GM21515 (cell line): ENCODE data around the gene TAF3.
"Not testable (repeated sequence)": the region's sequence is repeated elsewhere in the genome, so short reads cannot be mapped to it uniquely, and the experiment has no call there.

ENCODE experiments used
- ATAC-seq: cut with Tn5 transposase; IDR thresholded peaks from one replicate; pipeline ENCODE4 v1.9.1; 2021; ENCODE audit not compliant: unreplicated experiment

TAF3 gene

DNA sequence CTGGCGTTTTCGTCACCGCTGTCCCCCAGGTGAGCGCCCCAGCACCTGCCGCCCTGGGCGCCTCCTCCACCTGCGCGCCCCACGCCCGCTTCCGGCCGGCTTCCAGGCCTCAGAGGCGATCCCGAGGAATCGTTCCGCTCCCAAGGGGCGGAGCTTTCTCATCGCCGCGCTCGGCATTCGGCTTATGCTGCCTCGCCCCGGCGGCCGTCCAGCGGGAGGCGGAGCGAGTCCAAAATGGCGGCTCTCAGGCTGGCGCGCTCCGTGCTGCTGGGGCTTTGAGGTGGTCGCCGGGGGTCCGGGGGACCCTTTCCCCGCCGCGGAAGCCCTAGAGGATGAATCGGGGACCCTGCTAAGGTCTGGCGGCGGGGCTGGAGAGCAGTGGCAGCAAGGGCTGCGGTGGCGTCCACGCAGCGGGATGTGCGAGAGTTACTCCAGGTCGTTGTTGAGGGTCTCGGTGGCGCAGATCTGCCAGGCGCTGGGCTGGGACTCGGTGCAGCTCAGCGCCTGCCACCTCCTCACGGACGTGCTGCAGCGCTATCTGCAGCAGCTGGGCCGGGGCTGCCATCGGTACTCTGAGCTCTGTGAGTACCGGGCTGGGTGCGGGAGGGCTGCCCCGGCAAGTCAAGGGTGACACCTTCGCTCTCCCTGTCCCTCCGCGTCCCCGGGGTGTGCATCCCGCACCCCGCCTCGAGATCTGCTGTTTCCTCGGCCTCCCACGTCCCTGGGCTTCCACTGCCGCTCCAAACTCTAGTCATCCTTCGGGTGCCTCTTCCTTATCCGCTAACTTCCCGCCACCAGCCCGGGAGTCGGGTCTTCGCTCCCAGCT is at the start of gene TAF3:
Gene TAF3, plus strand, starts transcription at position 211 of the 826 bp plus-strand sequence. Its CDS starts 205 bp downstream, at position 416.
- peak; percentile 86 for ATAC-seq

DNA sequence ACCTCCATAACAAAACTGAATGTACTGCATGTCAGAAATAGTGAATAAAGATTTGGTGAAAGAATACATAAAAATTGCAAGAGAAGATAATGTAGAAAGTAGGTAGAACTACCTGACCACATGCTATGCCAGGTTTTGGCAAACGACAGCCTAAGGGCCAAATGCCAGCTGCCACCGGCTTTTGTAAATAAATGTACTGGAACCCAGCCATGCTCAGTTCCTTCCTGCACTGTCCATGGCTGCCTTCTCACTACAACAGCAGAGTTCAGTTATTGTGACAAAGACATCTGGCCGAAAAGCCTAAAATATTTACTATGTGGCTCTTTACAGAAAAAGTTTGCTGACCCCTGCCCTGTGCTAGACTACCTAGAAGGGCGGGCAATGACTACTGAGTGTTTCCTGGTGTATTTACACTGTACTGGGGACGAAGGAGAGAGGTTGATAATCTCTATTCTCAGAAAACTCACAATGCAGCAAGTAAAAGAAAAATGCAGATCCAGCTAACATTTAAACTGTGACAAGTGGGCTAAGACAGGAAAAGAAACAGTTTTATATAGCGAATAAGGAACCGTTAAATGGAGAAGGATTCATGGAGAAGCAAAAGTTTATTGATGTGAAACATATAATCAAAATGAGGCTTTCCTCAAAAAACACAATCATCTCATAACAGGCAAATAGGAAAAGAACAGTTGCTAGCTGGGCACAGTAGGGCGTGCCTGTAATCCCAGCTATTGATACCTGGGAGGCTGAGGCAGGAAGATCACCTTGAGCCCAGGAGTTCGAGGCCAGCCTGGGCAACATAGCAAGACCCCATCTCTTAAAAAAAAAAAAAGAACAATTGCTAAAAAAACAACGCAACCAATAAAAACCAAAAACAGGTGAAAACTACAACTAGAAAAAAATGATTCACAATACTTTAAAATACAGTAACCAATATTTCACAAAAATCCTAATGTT is 44.2 kb upstream of the TAF3 start:
- no peak for ATAC-seq

- no peak for ATAC-seq
These were observed 41.5 kb upstream of the TAF3 start for GRCh38 chr10:7776777-7777176.

- ATAC-seq = not testable (repeated sequence)
These were observed 36.1 kb upstream of the TAF3 start for GRCh38 chr10:7782194-7782593.

DNA sequence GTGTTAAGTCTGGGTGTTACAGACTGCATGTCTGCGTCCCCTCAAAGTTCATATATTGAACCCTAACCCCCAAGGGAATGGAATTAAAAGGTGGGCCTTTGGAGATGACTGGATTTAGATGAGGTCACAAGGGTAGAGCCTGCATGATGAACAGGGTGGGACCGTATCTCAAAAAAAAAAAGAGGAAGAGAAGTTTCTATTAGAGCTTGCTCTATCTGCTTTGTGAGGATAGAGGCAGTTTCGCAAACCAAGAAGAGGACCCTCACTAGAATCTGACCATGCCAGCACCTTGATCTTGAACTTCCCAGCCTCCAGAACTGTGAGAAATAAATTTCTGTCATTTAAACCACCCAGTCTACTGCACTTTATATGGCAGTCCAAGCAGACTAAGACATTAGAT is 31.9 kb upstream of the TAF3 start:
- ATAC-seq = no peak

DNA sequence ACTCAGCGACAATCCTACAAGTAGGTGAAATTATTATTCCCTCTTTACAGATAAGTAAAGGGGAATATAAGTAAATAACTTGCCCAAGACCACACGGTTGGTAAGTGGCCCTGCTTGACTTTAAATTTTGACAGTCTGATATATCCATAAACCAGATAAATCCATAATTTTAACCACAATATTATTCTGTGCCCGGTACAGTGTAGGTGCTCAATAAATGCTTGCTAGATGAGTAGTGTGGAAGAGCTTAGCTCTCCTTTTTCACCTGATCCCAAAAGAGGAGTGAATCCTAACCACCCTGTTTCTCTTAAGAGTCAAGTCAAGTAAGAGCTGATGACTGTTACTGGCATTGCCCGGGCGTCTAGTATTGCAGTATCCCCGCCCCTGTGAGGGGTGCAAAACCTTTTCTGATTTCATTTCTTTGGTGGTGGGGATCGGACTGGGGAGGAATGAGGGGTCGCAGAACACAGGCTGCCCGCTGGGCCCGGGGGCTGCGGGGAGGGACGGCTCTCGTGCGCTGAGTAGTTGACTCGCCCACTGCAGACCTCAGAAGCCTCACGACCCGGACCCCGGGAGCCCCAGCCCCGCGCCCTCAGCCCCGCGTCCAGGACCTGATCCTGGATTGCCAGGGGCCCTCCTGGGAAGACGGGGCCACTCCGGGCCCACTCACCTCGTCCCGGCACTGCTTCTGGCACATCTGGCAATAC is 31.0 kb upstream of the TAF3 start:
- peak; percentile 12 for ATAC-seq

- peak; percentile 96 for ATAC-seq
These were observed 30.3 kb upstream of the TAF3 start, which contains the start of the genes ATP5F1C and KIN for GRCh38 chr10:7787857-7788638. Gene ATP5F1C, plus strand, starts transcription at chr10:7788177. Its CDS starts 31 bp downstream, at chr10:7788208. Gene KIN, minus strand, starts transcription at chr10:7787993. Its CDS starts 60 bp downstream, at chr10:7787933.

DNA sequence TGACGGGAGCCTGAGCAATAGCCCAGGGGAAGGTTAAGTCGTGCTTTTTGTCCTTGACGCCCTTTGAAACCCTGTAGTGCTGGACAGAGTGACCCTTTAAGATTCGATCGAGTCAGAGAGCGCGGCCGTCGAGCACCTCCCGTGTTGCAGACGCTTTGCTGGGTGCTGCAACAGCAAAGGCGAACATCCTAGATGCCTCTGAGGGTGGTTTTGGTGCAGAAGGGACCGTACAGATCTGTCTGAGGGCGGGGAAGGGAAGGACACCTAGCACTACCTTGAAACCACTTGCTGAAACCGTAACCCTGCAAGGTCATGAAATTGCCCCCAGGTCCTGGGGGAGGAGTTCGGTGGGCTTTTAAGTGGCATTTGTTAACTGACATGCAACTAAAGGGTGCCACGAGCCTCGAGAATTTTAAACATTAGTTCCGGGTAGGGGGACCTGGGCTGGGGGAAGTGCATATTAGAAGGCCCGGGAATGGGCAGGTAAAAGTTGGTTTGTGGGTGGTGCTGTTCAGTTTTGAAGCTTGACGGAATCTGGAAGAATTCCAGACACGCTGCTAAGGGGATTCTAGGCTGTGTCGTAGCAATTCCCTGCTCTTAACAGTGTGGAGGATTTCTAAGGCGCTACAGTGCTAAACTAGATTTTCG is 29.5 kb upstream of the TAF3 start:
- ATAC-seq = peak; percentile 14

- ATAC-seq = no peak
These were observed 28.9 kb upstream of the TAF3 start for GRCh38 chr10:7789390-7789789.

DNA sequence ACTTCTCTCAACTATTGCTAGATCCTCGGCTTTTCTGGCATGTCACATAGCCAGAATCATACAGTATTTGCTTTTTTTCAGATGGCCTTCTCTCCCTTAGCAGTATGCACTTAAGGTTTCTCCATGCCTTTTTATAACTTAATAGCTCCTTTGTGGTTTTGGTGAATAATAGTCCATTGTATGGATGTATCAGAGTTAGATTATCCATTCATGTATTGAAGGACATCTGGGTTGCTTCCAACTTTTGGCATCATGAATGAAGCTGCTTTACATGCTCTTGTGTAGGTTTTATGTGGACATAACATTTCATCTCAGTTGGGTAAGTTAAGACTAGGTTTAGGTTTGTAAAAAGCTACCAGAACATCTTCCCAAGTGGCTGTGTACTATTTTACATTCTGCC is 25.8 kb upstream of the TAF3 start:
- ATAC-seq = no peak

- ATAC-seq = no peak
These were observed 23.9 kb upstream of the TAF3 start for GRCh38 chr10:7794251-7795026.

DNA sequence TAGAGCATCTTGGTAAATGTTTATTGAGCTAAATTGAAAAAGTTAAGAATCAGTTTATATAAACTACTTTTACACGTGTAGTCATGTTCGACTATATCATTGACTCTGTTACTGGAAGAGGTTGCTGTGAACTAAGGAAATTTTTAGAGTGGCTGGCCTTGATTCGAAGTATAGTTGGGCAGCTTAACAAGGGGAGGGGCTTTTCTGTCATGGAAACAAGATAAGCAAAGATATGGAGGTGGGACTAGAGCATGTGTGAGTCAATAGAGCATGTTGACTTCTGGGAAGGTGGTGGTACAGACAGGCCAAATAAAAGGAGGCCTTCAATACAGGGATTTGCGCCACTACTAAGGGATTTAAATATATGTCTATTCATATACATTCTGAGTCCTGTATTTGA is 22.7 kb upstream of the TAF3 start:
- no peak for ATAC-seq

DNA sequence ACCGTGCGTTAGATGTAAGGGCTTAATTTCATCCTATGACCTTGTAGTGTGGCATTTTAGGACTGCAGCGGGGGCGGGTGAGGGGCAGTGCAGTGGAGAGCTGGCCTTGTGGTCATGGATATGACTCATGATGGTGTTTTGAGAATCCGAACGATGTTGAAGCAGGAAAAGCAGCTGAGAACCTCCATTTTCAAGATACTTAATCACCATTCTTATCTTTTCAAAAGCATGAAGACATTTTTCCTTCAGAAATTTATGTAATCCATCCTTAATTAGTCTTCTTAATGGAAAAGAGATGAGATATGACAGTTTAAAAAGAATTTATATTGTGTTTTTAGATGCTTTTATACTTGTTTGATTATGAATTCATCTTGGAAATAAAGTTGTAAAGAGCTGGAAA is 20.7 kb upstream of the TAF3 start:
- no peak for ATAC-seq

DNA sequence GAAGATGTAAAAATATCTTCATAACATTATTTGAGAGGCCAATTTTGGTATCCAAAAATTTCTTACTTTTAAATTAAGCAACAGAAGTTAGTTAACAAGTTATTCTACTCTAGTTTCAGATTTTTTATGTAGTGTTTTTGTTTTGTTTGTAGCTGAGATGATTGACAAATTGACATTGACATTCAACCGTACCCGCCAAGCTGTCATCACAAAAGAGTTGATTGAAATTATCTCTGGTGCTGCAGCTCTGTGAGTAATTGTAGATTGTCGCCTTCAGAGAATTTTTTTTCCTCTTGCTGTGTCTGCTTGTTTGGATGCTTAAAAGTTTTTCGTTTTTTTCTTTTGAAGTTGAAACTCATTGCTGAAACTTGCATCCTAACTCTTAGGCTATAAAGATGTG is 15.7 kb upstream of the TAF3 start:
- no peak for ATAC-seq

- ATAC-seq = no peak
These were observed 14.1 kb upstream of the TAF3 start for GRCh38 chr10:7804216-7804615.

DNA sequence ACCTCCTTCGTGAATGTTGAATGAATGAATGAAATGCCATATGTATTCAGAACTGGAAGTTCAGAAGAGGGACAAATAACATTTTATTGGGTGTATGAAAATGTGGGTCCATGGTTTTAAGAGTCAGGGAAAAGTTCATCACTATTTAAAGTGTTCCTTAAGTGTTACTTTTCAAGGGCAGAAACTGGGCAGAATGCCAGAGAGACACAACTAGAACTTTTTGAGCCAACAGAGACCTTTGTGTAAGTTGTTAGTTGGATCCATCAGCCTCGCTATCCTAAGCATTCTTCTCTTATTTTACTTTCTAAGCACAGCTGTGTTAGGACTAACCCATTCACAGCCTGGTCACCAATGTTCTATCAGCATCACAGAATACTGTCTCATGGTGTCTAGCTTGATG is 13.6 kb upstream of the TAF3 start:
- ATAC-seq = no peak

GRCh38 chr10:7808686-7809267 is 9.5 kb upstream of the TAF3 start:
- no peak for ATAC-seq

GRCh38 chr10:7810443-7810842 is 7.9 kb upstream of the TAF3 start:
- ATAC-seq = no peak

DNA sequence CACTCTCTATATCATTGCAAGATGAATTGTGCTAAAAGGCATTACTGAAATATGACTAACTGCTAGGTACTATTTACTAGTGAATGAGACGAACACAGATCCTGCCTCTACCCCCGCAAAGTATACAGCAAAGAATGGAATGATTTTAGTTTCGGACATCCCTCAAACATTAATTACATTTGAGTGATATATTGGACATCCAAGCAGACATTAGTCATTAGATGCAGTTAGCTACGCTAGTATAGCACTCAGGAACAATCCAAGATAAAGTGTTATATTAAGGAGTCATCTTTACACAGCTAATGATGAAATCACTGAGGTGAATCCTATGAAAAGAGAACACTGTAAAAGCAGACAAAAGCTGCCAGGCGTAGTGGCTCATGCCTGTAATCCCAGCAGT is 7.3 kb upstream of the TAF3 start:
- no peak for ATAC-seq
